T-helper 2 cell treated with Interferon-gamma antibody and Interleukin-4, amounts not matched to agents 5 μg/mL and 100 μg/mL, for 36 hours (primary cell): Measurements from ENCODE around the gene MFAP3.
"Not testable (repeated sequence)": the region's sequence is repeated elsewhere in the genome, so short reads cannot be mapped to it uniquely, and the experiment has no call there.

Experiments
- DNase-seq: peaks from one replicate; pipeline ENCODE4 v3.0.0; 2021; ENCODE audit warnings: low spot score
- H3K27ac Mint-ChIP-seq: one replicate; pipeline ENCODE4 v1.8.0; 2021; ENCODE audit warnings: mild to moderate bottlenecking, mixed read lengths
- H3K27me3 Mint-ChIP-seq: one replicate; pipeline ENCODE4 v1.8.0; 2021; ENCODE audit warnings: low read depth, mixed read lengths
- H3K36me3 Mint-ChIP-seq: one replicate; pipeline ENCODE4 v1.8.0; 2021; ENCODE audit warnings: low read depth, mixed read lengths
- H3K4me1 Mint-ChIP-seq: one replicate; pipeline ENCODE4 v1.8.0; 2021; ENCODE audit warnings: low read depth, mixed read lengths
- H3K4me3 Mint-ChIP-seq: one replicate; pipeline ENCODE4 v1.8.0; 2022; ENCODE audit warnings: mild to moderate bottlenecking, moderate library complexity, mixed read lengths
- H3K9me3 Mint-ChIP-seq: one replicate; pipeline ENCODE4 v1.8.0; 2021; ENCODE audit warnings: mixed read lengths

MFAP3 gene

DNA sequence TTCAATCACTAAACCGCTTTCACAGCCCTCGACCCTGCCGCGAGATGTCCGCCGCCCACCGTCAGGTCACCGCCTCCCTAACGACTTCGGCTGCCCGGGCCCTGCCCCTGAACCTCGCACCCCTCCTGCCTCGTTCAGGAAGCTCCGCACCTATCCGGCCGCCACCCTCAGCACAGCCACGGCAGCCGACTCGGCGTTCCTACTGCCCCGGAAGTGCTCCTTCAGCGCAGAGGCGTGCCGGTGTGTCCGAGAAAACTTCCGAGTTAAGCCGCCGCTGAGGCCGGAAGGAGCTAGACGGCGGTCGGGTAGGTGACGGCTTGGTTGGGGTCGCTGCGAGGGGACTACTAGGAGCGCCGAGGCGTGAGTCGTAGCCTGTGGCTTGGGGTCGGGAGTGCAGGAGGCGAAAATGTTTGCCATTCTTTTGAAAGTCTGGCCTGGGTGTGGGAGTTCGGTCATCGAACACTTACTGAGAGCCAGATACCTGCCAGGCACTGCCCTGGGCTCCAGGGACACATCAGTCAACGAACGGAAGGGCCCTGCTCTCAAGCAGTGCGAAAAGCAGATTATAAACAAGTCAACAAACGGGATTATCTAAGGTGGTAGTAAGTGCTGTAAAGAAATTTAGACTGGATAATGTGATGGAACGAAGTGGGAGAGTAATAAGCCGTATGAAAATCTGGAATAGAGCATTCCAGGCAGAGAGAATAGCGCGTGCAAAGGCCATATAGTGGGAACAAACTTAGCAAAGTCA is at the start of gene MFAP3, which contains the start of gene FAM114A2:
Gene MFAP3, plus strand, starts transcription at position 261 of the 751 bp plus-strand sequence. CDS start 10,756 bp downstream, outside the sequence.
Gene FAM114A2, minus strand, starts transcription at position 204 of the 751 bp plus-strand sequence. CDS start 3,957 bp downstream, outside the sequence.
- H3K27me3 Mint-ChIP-seq, result no peaks in the 10 kb centered on the region
- DNase-seq, result peak; percentile 89
- peaks cover 5% of the 10 kb centered on the region for H3K36me3 Mint-ChIP-seq
- peak within 1 kb of the TSS; percentile 94 for H3K4me3 Mint-ChIP-seq
- H3K27ac Mint-ChIP-seq, result peak within 1 kb of the TSS; percentile 96
- H3K9me3 Mint-ChIP-seq, result no peaks in the 10 kb centered on the region
- H3K4me1 Mint-ChIP-seq, result peaks cover 24% of the 10 kb centered on the region

DNA sequence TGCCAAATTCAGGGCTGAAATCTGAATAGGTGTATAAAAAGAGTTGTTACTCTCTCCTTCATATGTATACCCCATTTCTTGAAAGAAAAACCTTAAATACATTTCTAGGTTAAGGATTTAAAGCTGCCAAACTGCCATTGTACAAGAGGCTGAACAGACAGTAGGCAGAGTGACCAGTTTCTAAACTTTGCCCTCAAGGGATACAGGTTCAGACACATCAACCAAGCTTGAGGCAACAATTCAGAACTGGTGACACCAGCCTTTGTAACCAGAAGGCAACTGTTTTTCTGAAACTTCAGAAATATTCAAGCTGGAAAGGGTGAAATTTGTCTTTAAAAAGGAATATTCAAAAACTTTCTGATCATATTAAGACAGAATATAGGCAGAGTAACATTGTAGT is 47.6 kb upstream of the MFAP3 start:
- Mint-ChIP-seq H3K4me3 (no peak overlapping the region), H3K36me3 (peaks cover 13% of the 10 kb centered on the region), H3K9me3 (no peaks in the 10 kb centered on the region), H3K27me3 (no peaks in the 10 kb centered on the region), H3K27ac (no peak overlapping the region), H3K4me1 (no peaks in the 10 kb centered on the region)
- no peak for DNase-seq

GRCh38 chr5:153998010-153998409 is 40.8 kb upstream of the MFAP3 start:
- H3K36me3 Mint-ChIP-seq, result peaks cover 21% of the 10 kb centered on the region
- no peak overlapping the region for H3K27ac Mint-ChIP-seq
- no peak overlapping the region for H3K4me3 Mint-ChIP-seq
- H3K4me1 Mint-ChIP-seq, result no peaks in the 10 kb centered on the region
- no peaks in the 10 kb centered on the region for H3K9me3 Mint-ChIP-seq
- no peaks in the 10 kb centered on the region for H3K27me3 Mint-ChIP-seq
- DNase-seq, result no peak

GRCh38 chr5:153998768-153999167 is 40.0 kb upstream of the MFAP3 start:
- DNase-seq, result no peak
- Mint-ChIP-seq H3K4me1 (no peaks in the 10 kb centered on the region), H3K27me3 (no peaks in the 10 kb centered on the region), H3K4me3 (no peak overlapping the region), H3K27ac (no peak overlapping the region), H3K36me3 (peaks cover 21% of the 10 kb centered on the region), H3K9me3 (no peaks in the 10 kb centered on the region)

- no peak overlapping the region for H3K27ac Mint-ChIP-seq
- peaks cover 21% of the 10 kb centered on the region for H3K36me3 Mint-ChIP-seq
- no peak overlapping the region for H3K4me3 Mint-ChIP-seq
- no peaks in the 10 kb centered on the region for H3K4me1 Mint-ChIP-seq
- H3K9me3 Mint-ChIP-seq, result no peaks in the 10 kb centered on the region
- no peak for DNase-seq
- H3K27me3 Mint-ChIP-seq, result no peaks in the 10 kb centered on the region
Measured at GRCh38 chr5:153999995-154000394, 38.8 kb upstream of the MFAP3 start.

GRCh38 chr5:154000703-154001102 is 38.1 kb upstream of the MFAP3 start:
- H3K27me3 Mint-ChIP-seq, result no peaks in the 10 kb centered on the region
- no peak overlapping the region for H3K4me3 Mint-ChIP-seq
- no peaks in the 10 kb centered on the region for H3K9me3 Mint-ChIP-seq
- DNase-seq, result no peak
- H3K4me1 Mint-ChIP-seq, result no peaks in the 10 kb centered on the region
- H3K36me3 Mint-ChIP-seq, result peaks cover 19% of the 10 kb centered on the region
- no peak overlapping the region for H3K27ac Mint-ChIP-seq

GRCh38 chr5:154002093-154002492 is 36.7 kb upstream of the MFAP3 start:
- no peak for DNase-seq
- H3K4me1 Mint-ChIP-seq, result no peaks in the 10 kb centered on the region
- no peak overlapping the region for H3K27ac Mint-ChIP-seq
- H3K9me3 Mint-ChIP-seq, result no peaks in the 10 kb centered on the region
- no peaks in the 10 kb centered on the region for H3K27me3 Mint-ChIP-seq
- H3K36me3 Mint-ChIP-seq, result peaks cover 14% of the 10 kb centered on the region
- no peak overlapping the region for H3K4me3 Mint-ChIP-seq

GRCh38 chr5:154002511-154003020 is 36.2 kb upstream of the MFAP3 start:
- H3K4me1 Mint-ChIP-seq, result no peaks in the 10 kb centered on the region
- peaks cover 14% of the 10 kb centered on the region for H3K36me3 Mint-ChIP-seq
- H3K27ac Mint-ChIP-seq, result no peak overlapping the region
- DNase-seq, result no peak
- H3K9me3 Mint-ChIP-seq, result no peaks in the 10 kb centered on the region
- H3K27me3 Mint-ChIP-seq, result no peaks in the 10 kb centered on the region
- H3K4me3 Mint-ChIP-seq, result no peak overlapping the region

- Mint-ChIP-seq H3K27ac (no peak overlapping the region), H3K4me1 (no peaks in the 10 kb centered on the region), H3K4me3 (no peak overlapping the region), H3K36me3 (peaks cover 7% of the 10 kb centered on the region), H3K27me3 (no peaks in the 10 kb centered on the region), H3K9me3 (no peaks in the 10 kb centered on the region)
- DNase-seq, result no peak
Measured at GRCh38 chr5:154005648-154006047, 33.1 kb upstream of the MFAP3 start.

DNA sequence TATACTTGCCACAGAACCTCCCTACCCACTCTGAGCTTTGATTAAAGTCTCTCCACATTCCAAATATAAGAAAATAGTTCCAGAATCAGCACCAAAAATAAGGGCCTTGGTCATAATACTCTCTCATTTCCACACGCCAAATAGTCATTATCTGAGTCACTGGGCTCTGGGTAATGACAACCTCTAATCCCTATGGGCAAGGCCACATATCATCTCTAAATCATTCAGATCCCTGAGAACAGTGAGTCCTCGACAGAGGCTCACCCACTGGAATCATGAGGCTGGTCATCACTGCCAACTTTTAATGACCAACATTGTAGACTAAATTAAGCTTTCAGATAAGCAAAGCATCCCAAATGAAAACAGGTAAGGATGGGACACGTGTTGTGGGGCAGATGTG is 28.1 kb upstream of the MFAP3 start:
- no peak for DNase-seq
- Mint-ChIP-seq H3K4me1 (no peaks in the 10 kb centered on the region), H3K4me3 (no peak overlapping the region), H3K36me3 (peaks cover 2% of the 10 kb centered on the region), H3K27ac (no peak overlapping the region), H3K9me3 (no peaks in the 10 kb centered on the region), H3K27me3 (no peaks in the 10 kb centered on the region)

- H3K36me3 Mint-ChIP-seq, result peaks cover 32% of the 10 kb centered on the region
- no peak overlapping the region for H3K27ac Mint-ChIP-seq
- no peak overlapping the region for H3K4me3 Mint-ChIP-seq
- peaks cover 4% of the 10 kb centered on the region for H3K4me1 Mint-ChIP-seq
- no peaks in the 10 kb centered on the region for H3K27me3 Mint-ChIP-seq
- no peaks in the 10 kb centered on the region for H3K9me3 Mint-ChIP-seq
- no peak for DNase-seq
Measured at GRCh38 chr5:154015071-154015693, 23.6 kb upstream of the MFAP3 start.

DNA sequence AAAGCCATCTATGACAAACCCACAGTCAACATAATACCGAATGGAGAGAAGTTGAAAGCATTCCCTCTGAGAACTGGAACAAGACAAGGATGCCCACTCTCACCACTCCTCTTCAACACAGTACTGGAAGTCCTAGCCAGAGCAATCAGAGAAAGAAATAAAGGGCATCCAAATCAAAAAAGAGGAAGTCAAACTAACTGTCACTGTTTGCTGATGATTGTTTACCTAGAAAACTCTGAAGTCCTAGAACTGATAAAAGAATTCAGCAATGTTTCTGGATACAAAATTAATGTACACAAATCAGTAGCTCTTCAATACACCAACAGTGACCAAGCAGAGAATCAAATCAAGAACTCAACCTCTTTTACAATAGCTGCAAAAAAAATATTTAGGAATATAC is 19.8 kb upstream of the MFAP3 start:
- not testable (repeated sequence) for H3K4me1 Mint-ChIP-seq, H3K4me3 Mint-ChIP-seq, H3K27ac Mint-ChIP-seq, DNase-seq, H3K27me3 Mint-ChIP-seq, H3K9me3 Mint-ChIP-seq
- peaks cover 51% of the 10 kb centered on the region for H3K36me3 Mint-ChIP-seq

DNA sequence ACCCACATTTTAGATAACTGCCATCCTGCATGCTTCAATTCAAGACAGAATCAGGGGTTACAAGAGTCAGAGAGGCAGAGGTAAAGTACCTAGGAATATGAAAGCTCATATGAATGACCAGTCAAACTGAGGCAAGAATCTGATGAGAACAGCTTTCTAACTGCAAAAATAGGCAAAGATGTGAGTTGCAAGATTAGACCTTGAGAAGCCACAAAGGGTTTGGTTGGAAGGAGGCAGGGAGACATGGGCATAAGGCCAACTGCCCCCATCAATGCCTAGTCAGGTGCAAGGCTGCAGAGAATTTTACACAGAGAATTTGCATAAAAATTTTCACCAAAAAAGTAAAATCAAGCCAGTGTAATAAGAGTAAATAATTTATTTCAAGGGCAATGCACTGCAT is 12.8 kb upstream of the MFAP3 start:
- no peaks in the 10 kb centered on the region for H3K27me3 Mint-ChIP-seq
- H3K4me1 Mint-ChIP-seq, result no peaks in the 10 kb centered on the region
- peaks cover 26% of the 10 kb centered on the region for H3K36me3 Mint-ChIP-seq
- no peak overlapping the region for H3K4me3 Mint-ChIP-seq
- H3K27ac Mint-ChIP-seq, result no peak overlapping the region
- no peaks in the 10 kb centered on the region for H3K9me3 Mint-ChIP-seq
- no peak for DNase-seq

DNA sequence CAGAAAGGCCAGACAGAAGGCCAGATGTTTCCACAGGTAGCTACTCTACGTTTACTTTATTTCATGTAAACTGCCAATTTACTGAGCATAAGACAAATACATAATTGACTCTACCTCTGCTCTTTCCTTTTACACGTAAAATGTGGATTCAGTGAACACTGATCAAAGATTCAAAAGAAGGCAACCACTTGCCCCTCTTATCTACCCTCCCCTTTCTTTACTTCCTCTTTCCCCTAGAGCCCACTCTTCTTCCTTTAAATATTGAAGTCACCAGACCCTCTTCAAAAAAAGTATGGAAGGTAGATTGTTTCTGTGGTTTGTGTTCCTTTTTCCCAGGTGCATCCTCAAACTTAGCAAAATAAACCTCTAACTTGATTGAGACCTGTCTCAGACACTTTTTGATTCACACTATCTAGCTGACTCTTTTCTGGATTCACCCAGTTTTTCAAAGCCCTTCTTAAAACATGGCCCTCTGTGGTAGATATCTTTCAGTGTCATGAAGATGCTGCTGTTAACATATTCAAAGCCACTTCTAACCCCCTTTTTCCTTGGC is 6.8 kb upstream of the MFAP3 start:
- peaks cover 7% of the 10 kb centered on the region for H3K36me3 Mint-ChIP-seq
- DNase-seq, result no peak
- no peaks in the 10 kb centered on the region for H3K27me3 Mint-ChIP-seq
- H3K4me1 Mint-ChIP-seq, result peaks cover 4% of the 10 kb centered on the region
- H3K27ac Mint-ChIP-seq, result no peak overlapping the region
- no peaks in the 10 kb centered on the region for H3K9me3 Mint-ChIP-seq
- no peak overlapping the region for H3K4me3 Mint-ChIP-seq
